SK-N-SH (cell line): ENCODE data around the gene TTC7B.

Source experiments
- CHD2 ChIP-seq: fragments of 150-350 bp; IDR thresholded peaks from 2 replicates; pipeline ENCODE4 v1.6.1; 2018; ENCODE audit warnings: low read length; ENCODE audit not compliant: partially characterized antibody
- CTCF ChIP-seq: fragments of 200-600 bp; sonication (generic); IDR thresholded peaks from 2 replicates; pipeline ENCODE4 v1.6.1; 2017; ENCODE audit warnings: antibody characterized with exemption, mild to moderate bottlenecking, moderate library complexity
- FOSL2 ChIP-seq: IDR thresholded peaks from 2 replicates; pipeline ENCODE4 v1.4.0; 2012; ENCODE audit warnings: low read depth, mild to moderate bottlenecking, moderate library complexity, borderline replicate concordance
- FOXM1 ChIP-seq: IDR thresholded peaks from 2 replicates; pipeline ENCODE4 v1.4.0; 2012; ENCODE audit warnings: low read depth, mild to moderate bottlenecking
- IRF3 ChIP-seq: fragments of 150-350 bp; IDR thresholded peaks from 2 replicates; pipeline ENCODE4 v1.6.1; 2016; ENCODE audit warnings: mild to moderate bottlenecking, low read depth, low read length
- POLR2AphosphoS5 ChIP-seq: IDR thresholded peaks from 2 replicates; pipeline ENCODE4 v1.6.1; 2012; ENCODE audit warnings: low read depth, low read length
- SMC3 ChIP-seq: IDR thresholded peaks from 2 replicates; pipeline ENCODE4 v1.6.1; 2012; ENCODE audit warnings: low read depth, low read length, improper control_type of control experiment
- TCF12 ChIP-seq: IDR thresholded peaks from 2 replicates; pipeline ENCODE4 v1.4.0; 2012

- TF ChIP-seq CHD2: no peak
- no peak for TF ChIP-seq TCF12
- TF ChIP-seq POLR2AphosphoS5: no peak
- no peak for TF ChIP-seq SMC3
- TF ChIP-seq FOSL2: no peak
- no peak for TF ChIP-seq CTCF
- TF ChIP-seq IRF3: no peak
- no peak for TF ChIP-seq FOXM1
Measured at GRCh38 chr14:90804292-90805083, 11.7 kb downstream of the TTC7B start.
